GM12892 (cell line): Measurements from ENCODE around the gene RXFP3.
"Not testable (repeated sequence)": the region's sequence is repeated elsewhere in the genome, so short reads cannot be mapped to it uniquely, and the experiment has no call there.

Experiments used
- POLR2A ChIP-seq: IDR thresholded peaks from 2 replicates; pipeline ENCODE4 v1.6.1; 2011; ENCODE audit warnings: low read depth, low read length, control low read depth
- POLR2AphosphoS5 ChIP-seq: IDR thresholded peaks from 2 replicates; pipeline ENCODE4 v1.6.1; 2011; ENCODE audit warnings: low read depth, low read length, control low read depth
- TAF1 ChIP-seq: IDR thresholded peaks from 2 replicates; pipeline ENCODE4 v1.6.1; 2011; ENCODE audit warnings: low read depth, mild to moderate bottlenecking, control low read depth, low read length, borderline replicate concordance

- not testable (repeated sequence) for TF ChIP-seq TAF1, POLR2A, POLR2AphosphoS5
Observed at GRCh38 chr5:33952175-33952574, 16.0 kb downstream of the RXFP3 start.
